ENCODE data around the gene LYPLA2.

LYPLA2 gene

GRCh38 chr1:23752909-23753308 is 38.0 kb upstream of the LYPLA2 start:
- FAIRE-seq, result no peak
- TF ChIP-seq PAX5 (IDR thresholded peaks at IDR 0.05; ENCODE audit: insufficient read depth, low read length, severe bottlenecking), result no peak
- no peak for TF ChIP-seq SPI1 (IDR thresholded peaks at IDR 0.05; ENCODE audit: low read depth, low read length)
- no peak for TF ChIP-seq POLR2AphosphoS5 (IDR thresholded peaks at IDR 0.05; ENCODE audit: low read depth, low read length)
- no peak for TF ChIP-seq TAF1 (IDR thresholded peaks at IDR 0.05; ENCODE audit: low read depth, low read length)
- TF ChIP-seq POLR2A (IDR thresholded peaks at IDR 0.05; ENCODE audit: low read depth, low read length), result no peak
- TF ChIP-seq POU2F2 (IDR thresholded peaks at IDR 0.05; ENCODE audit: low read depth, low read length), result no peak
- no peak for DNase-seq (ENCODE audit: insufficient read length, low spot score)

GRCh38 chr1:23756676-23757075 is 34.3 kb upstream of the LYPLA2 start:
- FAIRE-seq (no peak), DNase-seq (ENCODE audit: insufficient read length, low spot score) (no peak)
- TF ChIP-seq POLR2A (IDR thresholded peaks at IDR 0.05; ENCODE audit: low read depth, low read length) (no peak), TAF1 (IDR thresholded peaks at IDR 0.05; ENCODE audit: low read depth, low read length) (no peak), POU2F2 (IDR thresholded peaks at IDR 0.05; ENCODE audit: low read depth, low read length) (no peak), SPI1 (IDR thresholded peaks at IDR 0.05; ENCODE audit: low read depth, low read length) (no peak), PAX5 (IDR thresholded peaks at IDR 0.05; ENCODE audit: insufficient read depth, low read length, severe bottlenecking) (no peak), POLR2AphosphoS5 (IDR thresholded peaks at IDR 0.05; ENCODE audit: low read depth, low read length) (no peak)

- TF ChIP-seq PAX5 (IDR thresholded peaks at IDR 0.05; ENCODE audit: insufficient read depth, low read length, severe bottlenecking) (no peak), POLR2A (IDR thresholded peaks at IDR 0.05; ENCODE audit: low read depth, low read length) (no peak), POLR2AphosphoS5 (IDR thresholded peaks at IDR 0.05; ENCODE audit: low read depth, low read length) (no peak), POU2F2 (IDR thresholded peaks at IDR 0.05; ENCODE audit: low read depth, low read length) (no peak), SPI1 (IDR thresholded peaks at IDR 0.05; ENCODE audit: low read depth, low read length) (no peak), TAF1 (IDR thresholded peaks at IDR 0.05; ENCODE audit: low read depth, low read length) (no peak)
- FAIRE-seq, result no peak
- DNase-seq (ENCODE audit: insufficient read length, low spot score), result no peak
Measured at GRCh38 chr1:23757812-23758211, 33.1 kb upstream of the LYPLA2 start.

- FAIRE-seq, result no peak
- TF ChIP-seq PAX5 (IDR thresholded peaks at IDR 0.05; ENCODE audit: insufficient read depth, low read length, severe bottlenecking) (no peak), TAF1 (IDR thresholded peaks at IDR 0.05; ENCODE audit: low read depth, low read length) (no peak), POLR2AphosphoS5 (IDR thresholded peaks at IDR 0.05; ENCODE audit: low read depth, low read length) (no peak), SPI1 (IDR thresholded peaks at IDR 0.05; ENCODE audit: low read depth, low read length) (no peak), POU2F2 (IDR thresholded peaks at IDR 0.05; ENCODE audit: low read depth, low read length) (no peak), POLR2A (IDR thresholded peaks at IDR 0.05; ENCODE audit: low read depth, low read length) (no peak)
- no peak for DNase-seq (ENCODE audit: insufficient read length, low spot score)
Measured at GRCh38 chr1:23759277-23759676, 31.7 kb upstream of the LYPLA2 start.

GRCh38 chr1:23763041-23763577 is 27.8 kb upstream of the LYPLA2 start:
- DNase-seq (ENCODE audit: insufficient read length, low spot score) (no peak), FAIRE-seq (no peak)
- TF ChIP-seq SPI1 (IDR thresholded peaks at IDR 0.05; ENCODE audit: low read depth, low read length) (no peak), POLR2AphosphoS5 (IDR thresholded peaks at IDR 0.05; ENCODE audit: low read depth, low read length) (no peak), TAF1 (IDR thresholded peaks at IDR 0.05; ENCODE audit: low read depth, low read length) (no peak), PAX5 (IDR thresholded peaks at IDR 0.05; ENCODE audit: insufficient read depth, low read length, severe bottlenecking) (no peak), POU2F2 (IDR thresholded peaks at IDR 0.05; ENCODE audit: low read depth, low read length) (no peak), POLR2A (IDR thresholded peaks at IDR 0.05; ENCODE audit: low read depth, low read length) (no peak)

GRCh38 chr1:23768733-23769132 is 22.2 kb upstream of the LYPLA2 start:
- TF ChIP-seq POU2F2 (IDR thresholded peaks at IDR 0.05; ENCODE audit: low read depth, low read length) (no peak), SPI1 (IDR thresholded peaks at IDR 0.05; ENCODE audit: low read depth, low read length) (no peak), POLR2A (IDR thresholded peaks at IDR 0.05; ENCODE audit: low read depth, low read length) (no peak), PAX5 (IDR thresholded peaks at IDR 0.05; ENCODE audit: insufficient read depth, low read length, severe bottlenecking) (no peak), POLR2AphosphoS5 (IDR thresholded peaks at IDR 0.05; ENCODE audit: low read depth, low read length) (no peak), TAF1 (IDR thresholded peaks at IDR 0.05; ENCODE audit: low read depth, low read length) (no peak)
- FAIRE-seq (no peak), DNase-seq (ENCODE audit: insufficient read length, low spot score) (no peak)

GRCh38 chr1:23772049-23772853 is 18.7 kb upstream of the LYPLA2 start:
- FAIRE-seq (peak; percentile 91), DNase-seq (ENCODE audit: insufficient read length, low spot score) (peak; percentile 47)
- TF ChIP-seq POLR2AphosphoS5 (IDR thresholded peaks at IDR 0.05; ENCODE audit: low read depth, low read length) (no peak), TAF1 (IDR thresholded peaks at IDR 0.05; ENCODE audit: low read depth, low read length) (no peak), POU2F2 (IDR thresholded peaks at IDR 0.05; ENCODE audit: low read depth, low read length) (no peak), SPI1 (IDR thresholded peaks at IDR 0.05; ENCODE audit: low read depth, low read length) (no peak), POLR2A (IDR thresholded peaks at IDR 0.05; ENCODE audit: low read depth, low read length) (no peak), PAX5 (IDR thresholded peaks at IDR 0.05; ENCODE audit: insufficient read depth, low read length, severe bottlenecking) (no peak)

- FAIRE-seq (no peak), DNase-seq (ENCODE audit: insufficient read length, low spot score) (no peak)
- TF ChIP-seq POLR2A (IDR thresholded peaks at IDR 0.05; ENCODE audit: low read depth, low read length) (no peak), SPI1 (IDR thresholded peaks at IDR 0.05; ENCODE audit: low read depth, low read length) (no peak), POU2F2 (IDR thresholded peaks at IDR 0.05; ENCODE audit: low read depth, low read length) (no peak), POLR2AphosphoS5 (IDR thresholded peaks at IDR 0.05; ENCODE audit: low read depth, low read length) (no peak), TAF1 (IDR thresholded peaks at IDR 0.05; ENCODE audit: low read depth, low read length) (no peak), PAX5 (IDR thresholded peaks at IDR 0.05; ENCODE audit: insufficient read depth, low read length, severe bottlenecking) (no peak)
Measured at GRCh38 chr1:23772854-23773242, 18.1 kb upstream of the LYPLA2 start.

- no peak for TF ChIP-seq PAX5 (IDR thresholded peaks at IDR 0.05; ENCODE audit: insufficient read depth, low read length, severe bottlenecking)
- TF ChIP-seq SPI1 (IDR thresholded peaks at IDR 0.05; ENCODE audit: low read depth, low read length), result no peak
- no peak for TF ChIP-seq POLR2A (IDR thresholded peaks at IDR 0.05; ENCODE audit: low read depth, low read length)
- no peak for TF ChIP-seq POU2F2 (IDR thresholded peaks at IDR 0.05; ENCODE audit: low read depth, low read length)
- TF ChIP-seq TAF1 (IDR thresholded peaks at IDR 0.05; ENCODE audit: low read depth, low read length), result no peak
- TF ChIP-seq POLR2AphosphoS5 (IDR thresholded peaks at IDR 0.05; ENCODE audit: low read depth, low read length), result no peak
- FAIRE-seq (no peak), DNase-seq (ENCODE audit: insufficient read length, low spot score) (no peak)
Measured at GRCh38 chr1:23774174-23774880, 16.6 kb upstream of the LYPLA2 start.
